ENCODE data around the gene GRIK4. TPM values are rescaled to one million over a fixed set of nuclear protein-coding genes. Genes with fewer than 3 reads are reported as not detected.

GRIK4 gene
- total and polyA plus RNA-seq, 9 of the 15 experiments (the other 6 are each of a cell fraction or from before 2014, with no cell fraction given) = not detected

- Histone ChIP-seq H2AFZ (ENCODE audit: low read depth, low read length) (no peak overlapping the region), H3K9ac (ENCODE audit: insufficient read depth in 1 of 2, low read depth in 2 of 2, low read length in 2 of 2) (no peak overlapping the region), H4K20me1 (replicated peaks; ENCODE audit: control insufficient read depth, insufficient read depth, low read length) (no peaks in the 10 kb centered on the region; the same call in 1 of the 2 replicates), H3K9me3 (replicated peaks; ENCODE audit: control insufficient read depth, insufficient read depth, low read depth, low read length) (no peaks in the 10 kb centered on the region), H3K9me1 (ENCODE audit: control insufficient read depth, insufficient read depth, low read length) (no peaks in the 10 kb centered on the region), H3K36me3 (ENCODE audit: control insufficient read depth, insufficient read depth, low read length) (no peaks in the 10 kb centered on the region), H3K4me3 (no peak overlapping the region), H3K27me3 (ENCODE audit: control insufficient read depth in 2 of 2, insufficient read depth in 2 of 2, low read length in 2 of 2) (peaks cover 14 to 51% of the 10 kb centered on the region in 2 experiments; a peak in 3 of 5 replicates), H3K27ac (ENCODE audit: extremely low read depth, low read depth, low read length) (no peak overlapping the region), H3K4me1 (replicated peaks in 1 of 2; ENCODE audit: control insufficient read depth in 2 of 2, insufficient read depth in 2 of 2, low read length in 2 of 2) (no peaks in the 10 kb centered on the region), H3K79me2 (ENCODE audit: control insufficient read depth, insufficient read depth, low read length) (no peaks in the 10 kb centered on the region), H3K4me2 (ENCODE audit: insufficient read depth, low read length) (no peak overlapping the region)
- TF ChIP-seq ILK (tag; IDR thresholded peaks at IDR 0.05; ENCODE audit: borderline replicate concordance, low read depth) = no peak
- no peak for TF ChIP-seq TRIM28 (IDR thresholded peaks at IDR 0.05)
- TF ChIP-seq RAD21 (CRISPR knock-in tag; conservative IDR thresholded peaks at IDR 0.05 in 1 of 2, IDR thresholded peaks at IDR 0.05 in 1 of 2) = peak in 1 of 2 experiments; percentile 7; a peak in 1 of 4 replicates
- TF ChIP-seq CTCF (IDR thresholded peaks at IDR 0.05 in 2 of 3, conservative IDR thresholded peaks at IDR 0.05 in 1 of 3; ENCODE audit: insufficient read depth in 2 of 3, low read depth in 1 of 3, low read length in 3 of 3) = peak in 2 of 3 experiments; percentile 9 to 35; a peak in 2 of 6 replicates
- no peak for TF ChIP-seq NR1H2 (CRISPR knock-in tag; IDR thresholded peaks at IDR 0.05)
- no peak for TF ChIP-seq E2F1 (CRISPR knock-in tag; IDR thresholded peaks at IDR 0.05)
- no peak for TF ChIP-seq SPI1 (IDR thresholded peaks at IDR 0.05; ENCODE audit: borderline replicate concordance, low read depth, low read length)
- intact Hi-C loops (cut with micrococcal nuclease) (no loop called here), in situ Hi-C loops (cut with MboI) (no loop called here)
- FAIRE-seq (no peak), DNase-seq (ENCODE audit: extremely low read depth in 1 of 4, low spot score in 3 of 4) (peak in 1 of 4 experiments; percentile 17), ATAC-seq (peak; percentile 62; the same call in 2 of the 3 replicates)
- CTCF ChIA-PET (ENCODE audit: low intra/inter-chr PET ratio) = no interaction called here
- 1% methylated on average over 18 of the region's 18 CpGs for WGBS (ENCODE audit: insufficient coverage, low coverage, missing lambda C conversion rate)
- no TSS peak for BruUV-seq (replicated peaks)
- POLR2A ChIA-PET = no interaction called here
These were observed 304.0 kb downstream of the GRIK4 start for GRCh38 chr11:120815319-120816100.

Data from K562 (cell line).